ENCODE measurements around the gene CTIF.

The CTIF gene

DNA sequence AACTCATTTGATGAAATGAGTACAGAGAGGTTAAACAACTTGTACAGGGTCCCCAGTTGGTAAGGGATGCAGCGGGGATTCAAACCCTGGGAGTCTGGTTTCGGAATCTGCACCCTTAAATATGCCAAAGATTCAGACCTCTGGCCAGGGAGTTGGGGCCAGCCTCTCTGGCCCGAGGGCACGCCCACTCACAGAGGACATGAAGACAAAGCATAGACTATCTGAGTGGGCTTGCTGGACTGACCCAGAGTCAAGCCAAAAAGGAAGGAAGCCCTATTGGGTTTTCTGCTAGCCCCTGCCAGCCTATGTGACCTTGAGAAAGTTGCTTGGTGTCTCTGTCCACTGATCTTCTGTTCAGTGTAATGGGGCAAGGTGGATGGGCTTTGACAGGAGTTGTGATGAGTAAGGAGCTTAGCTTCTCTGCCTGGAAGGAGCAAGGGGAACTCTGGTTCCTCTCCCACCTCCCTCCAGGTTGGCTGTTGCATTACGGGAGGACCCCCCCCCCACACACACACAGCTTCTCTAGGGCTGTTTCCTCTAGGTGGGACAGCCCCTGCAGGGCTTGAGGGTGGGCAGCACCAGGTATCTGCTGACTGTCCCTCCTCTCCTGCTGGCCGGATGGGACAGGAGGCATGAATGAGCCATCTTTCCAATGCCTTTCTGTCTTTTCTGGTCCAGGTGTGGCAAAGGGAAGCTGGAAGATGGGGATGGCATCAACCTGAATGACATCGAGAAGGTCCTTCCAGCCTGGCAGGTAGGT is 131.3 kb downstream of the CTIF start:
- DNase-seq = no peak

DNA sequence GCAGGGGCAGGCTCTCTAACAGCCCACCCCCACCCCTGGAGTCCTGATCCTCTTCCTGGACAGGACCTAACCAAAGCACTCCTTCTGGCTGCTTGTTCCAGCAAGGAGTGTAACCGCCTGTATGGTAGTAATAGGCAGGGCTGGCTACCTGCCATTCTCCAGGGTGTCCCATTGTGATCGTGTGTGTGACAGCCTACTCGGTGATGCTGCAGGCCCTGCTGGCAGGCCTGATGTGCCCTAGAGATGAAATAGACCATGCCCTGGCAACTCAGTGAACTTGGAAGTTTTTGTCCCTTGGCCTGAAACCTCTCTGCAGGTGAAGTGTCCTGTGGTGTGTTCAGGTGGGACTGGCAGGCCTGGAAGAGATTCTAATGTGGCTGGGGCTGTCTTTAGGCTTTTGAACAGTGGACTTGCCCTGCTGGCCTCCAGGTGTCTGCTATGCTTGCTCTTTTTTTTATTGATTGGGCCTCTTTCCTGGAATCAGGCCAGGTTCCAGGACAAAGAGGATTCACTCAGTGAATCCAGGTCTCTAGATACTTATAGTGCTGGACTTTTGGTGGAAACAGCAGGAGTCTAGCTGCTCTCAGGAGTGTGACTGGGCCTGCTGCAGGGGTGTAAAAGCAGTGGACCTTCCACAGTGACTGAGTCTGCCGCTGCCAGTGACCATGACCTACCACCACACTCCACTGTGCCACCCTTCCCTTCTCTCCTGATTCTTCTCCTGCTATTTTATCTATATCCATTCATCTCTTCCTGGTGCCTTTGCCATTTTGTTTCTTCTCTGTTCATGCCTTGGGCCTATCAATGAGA is 132.1 kb downstream of the CTIF start:
- no peak for DNase-seq

DNA sequence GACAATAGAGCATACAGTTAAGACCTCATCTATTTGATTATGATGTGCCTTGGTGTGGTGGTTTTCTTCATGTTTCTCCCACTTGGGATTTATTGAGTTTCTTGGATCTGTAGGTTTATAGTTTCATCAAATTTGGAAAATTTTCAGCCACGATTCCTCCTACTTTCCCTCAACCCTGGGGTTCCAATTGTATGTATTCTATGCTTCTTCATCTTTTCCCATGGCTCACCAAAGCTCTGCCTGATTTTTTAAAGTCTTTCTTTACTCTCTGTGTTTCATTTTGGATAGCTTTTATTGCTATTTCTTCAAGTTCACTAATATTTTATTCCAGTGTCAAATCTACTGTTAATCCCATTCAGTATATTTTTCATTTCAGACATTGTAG is 132.7 kb downstream of the CTIF start:
- no peak for DNase-seq

DNA sequence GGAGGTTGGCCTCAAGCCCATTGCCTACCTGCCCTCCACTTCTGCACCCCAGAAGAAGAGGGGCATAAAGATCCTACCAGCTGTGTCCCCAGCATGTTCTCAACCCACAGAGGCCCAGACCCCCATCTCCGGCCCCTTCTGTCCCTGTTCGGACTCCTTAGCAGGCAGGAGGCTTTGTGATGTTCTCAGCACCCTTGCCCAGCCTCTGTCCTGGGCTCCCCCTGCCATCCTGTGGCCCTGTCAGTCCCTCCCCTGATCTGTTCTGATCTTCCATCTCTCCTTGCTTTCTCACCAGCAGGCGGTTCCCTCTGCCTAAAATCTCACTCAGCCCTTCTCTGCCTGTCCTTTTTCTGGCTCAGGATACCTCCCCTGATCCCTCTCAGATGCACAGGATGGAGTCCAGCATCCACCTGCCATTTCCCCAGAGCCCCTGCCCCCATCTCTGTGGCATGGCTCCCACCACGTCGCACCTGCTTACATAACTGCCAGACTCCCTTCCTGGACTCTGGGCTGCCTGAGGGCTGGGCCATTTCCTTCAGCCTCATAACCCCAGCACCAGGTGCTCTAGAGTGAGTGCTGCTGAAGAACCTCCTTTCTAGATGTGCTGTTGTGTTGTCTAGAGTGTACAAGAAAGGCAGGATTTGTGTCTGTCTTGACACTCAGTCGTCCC is 134.0 kb downstream of the CTIF start:
- DNase-seq = no peak

DNA sequence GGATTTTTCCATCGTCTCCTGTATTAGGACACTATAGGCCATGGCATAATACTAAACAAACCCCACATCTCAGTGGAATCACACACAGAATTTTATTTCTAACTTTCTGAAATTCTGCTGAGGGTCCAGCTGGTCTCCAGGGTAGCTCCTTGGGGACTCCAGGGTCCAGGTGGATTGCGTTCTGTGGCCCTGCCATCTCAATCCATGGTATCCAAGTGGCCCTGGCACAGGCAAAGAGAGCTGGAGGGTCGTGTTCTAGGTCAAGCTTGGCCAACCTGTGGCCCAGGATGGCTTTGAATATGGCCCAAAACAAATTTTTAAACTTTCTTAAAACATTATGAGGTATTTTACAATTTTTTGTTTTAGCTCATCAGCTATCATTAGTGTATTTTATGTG is 134.6 kb downstream of the CTIF start:
- no peak for DNase-seq

DNA sequence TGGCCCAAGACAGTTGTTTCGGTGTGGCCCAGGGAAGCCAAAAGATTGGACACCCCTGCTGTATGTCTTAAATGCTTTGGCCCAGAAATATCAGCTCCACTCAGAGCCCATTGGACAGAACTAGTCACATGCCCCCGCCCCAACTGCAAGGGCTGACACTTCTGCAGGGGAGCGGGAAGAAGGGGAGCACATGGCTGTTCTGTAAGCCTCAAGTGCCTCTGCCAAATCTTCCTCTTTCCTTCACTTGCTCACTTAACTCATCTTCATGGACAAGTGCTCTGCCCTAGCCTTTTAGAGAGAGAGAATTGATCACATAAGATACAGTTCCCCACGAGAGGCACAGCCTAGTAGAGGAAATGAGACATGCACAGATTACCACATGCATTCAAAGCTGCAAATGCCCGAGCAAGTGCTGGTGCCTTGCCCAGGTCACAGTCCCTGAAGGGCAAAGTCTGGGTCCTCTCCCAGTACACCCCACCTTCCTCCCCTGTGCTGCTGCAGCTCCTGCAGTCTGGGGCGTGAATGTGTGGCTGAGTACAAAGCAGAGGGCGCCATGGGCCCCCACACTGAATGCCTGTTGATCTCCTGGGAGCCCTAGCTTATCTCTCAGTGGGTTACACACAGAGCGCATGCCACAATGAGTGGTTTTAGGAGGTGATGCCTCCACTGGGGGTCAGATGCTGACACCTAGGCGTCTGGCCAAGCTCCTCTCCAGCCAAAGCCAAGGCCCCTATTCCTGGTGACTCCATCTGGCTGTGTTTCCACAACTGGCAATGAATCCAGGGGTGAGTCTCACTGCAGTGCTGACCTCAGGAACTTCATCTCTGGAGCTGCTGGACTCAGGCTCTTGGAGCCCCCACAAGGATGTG is 135.3 kb downstream of the CTIF start:
- DNase-seq = no peak

DNA sequence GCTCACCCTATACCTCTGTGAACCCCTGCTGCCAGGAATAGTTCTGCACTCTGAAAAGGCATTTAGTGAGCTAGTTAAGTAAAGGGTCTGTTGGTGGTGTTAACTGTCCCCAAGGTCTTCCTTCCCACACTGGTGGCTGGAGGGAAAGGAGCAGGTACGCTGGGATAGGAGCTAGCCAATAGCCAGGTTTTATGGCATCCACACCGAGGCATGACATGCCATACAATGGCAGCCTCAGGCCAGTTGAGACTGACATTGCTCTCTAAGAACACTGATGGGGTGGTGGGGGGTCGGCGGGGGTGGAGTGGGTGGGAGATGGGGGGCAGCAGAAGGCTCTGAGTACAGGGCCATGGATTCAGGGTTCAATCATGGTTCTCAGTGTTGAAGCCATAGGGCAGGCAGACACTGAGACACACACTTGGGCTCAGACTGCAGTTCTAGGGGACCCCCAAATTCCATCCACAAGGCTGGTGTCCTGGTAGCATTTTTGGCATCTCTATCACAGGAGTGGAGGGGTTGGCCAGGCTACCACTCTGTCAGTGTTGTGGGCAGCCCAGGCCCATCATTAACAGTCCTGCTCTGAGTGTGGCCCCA is 136.0 kb downstream of the CTIF start:
- no peak for DNase-seq

DNA sequence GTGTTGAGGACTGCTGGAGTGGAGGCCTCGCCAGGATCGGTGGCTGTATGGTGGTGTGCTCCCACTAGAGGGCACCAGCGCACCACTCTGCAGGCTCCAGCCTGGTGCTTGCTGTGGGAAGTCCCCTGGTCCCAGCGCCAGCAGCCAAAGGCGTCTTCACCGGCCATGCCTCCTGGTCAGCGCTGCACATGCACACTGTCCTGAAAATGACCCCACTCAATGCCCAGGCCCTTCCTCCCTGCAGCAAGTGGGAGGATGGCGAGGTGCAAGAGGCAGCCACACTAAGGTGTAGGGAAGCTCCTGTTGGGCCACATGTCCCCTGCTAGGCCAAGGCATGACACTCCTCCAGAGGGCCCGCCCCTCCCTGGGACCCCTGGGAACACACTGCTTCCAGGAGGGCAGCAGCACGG is 136.5 kb downstream of the CTIF start:
- DNase-seq = peak; percentile 82

DNA sequence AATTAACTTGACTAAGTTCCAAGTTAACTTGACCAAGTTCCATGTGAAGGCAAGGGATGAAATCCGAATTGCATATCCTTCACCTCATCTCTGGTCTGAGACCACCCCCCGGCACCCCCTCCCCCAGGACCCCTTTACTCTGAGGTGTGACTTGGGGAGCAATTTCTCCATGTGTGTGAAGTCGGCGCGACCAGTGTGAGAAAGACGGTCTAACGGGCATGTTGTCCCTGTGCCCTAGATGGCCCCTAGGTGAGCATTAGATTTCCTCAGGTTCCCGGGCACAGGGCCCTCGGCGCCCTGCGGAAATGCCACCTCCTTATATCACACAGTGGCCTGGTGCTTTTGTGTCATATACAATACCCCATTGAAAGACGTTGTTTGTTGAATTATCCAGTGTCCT is 137.1 kb downstream of the CTIF start:
- DNase-seq = no peak

DNA sequence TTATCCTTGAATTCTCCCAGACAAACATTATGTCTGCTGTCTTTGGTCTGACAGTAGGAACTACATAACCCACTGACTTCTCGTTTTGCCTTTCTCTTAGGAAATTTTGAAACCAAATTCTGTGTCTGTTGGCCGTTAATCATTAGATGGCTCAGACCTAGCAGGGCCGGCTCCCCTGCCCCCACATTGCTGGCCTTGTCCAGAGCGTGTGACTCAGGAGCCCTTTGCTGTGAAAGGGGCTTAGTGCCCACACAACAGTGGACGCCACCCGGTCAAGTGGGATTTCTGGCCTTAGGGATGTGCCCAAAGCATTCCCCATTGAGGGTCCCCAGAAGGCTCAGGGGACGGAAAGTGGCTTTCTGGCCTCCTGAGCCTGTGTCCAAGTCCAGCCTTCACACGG is 137.5 kb downstream of the CTIF start:
- no peak for DNase-seq

DNA sequence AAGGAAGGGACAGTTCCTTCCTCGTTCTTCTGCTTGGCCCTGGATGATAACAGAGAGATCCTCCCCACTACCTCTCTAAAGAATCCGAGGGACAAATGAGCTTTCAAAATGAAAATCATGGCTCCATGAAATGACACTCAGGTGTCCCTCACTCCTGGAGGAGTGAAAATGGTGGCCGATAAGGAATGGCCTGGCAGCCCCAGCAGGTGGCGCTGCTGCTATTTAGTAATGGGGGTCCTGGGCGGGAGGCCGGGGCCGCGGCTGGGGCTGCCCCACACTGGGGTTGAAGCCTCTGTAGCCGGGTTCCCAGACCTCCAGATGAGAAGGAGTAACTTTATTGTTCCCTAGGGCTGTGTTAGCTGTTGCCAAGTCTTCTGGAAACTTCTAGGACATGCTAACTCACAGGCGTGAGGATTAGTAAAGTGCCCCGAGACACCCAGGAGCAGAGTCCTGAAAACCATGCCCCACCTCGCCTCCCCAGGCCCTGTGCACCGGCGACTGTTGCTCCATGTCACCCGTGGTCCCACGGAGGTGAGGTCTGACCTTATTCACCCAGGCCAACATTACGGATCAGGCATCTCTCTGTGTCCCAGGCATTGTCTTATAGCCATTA is 138.0 kb downstream of the CTIF start:
- DNase-seq = peak; percentile 66

DNA sequence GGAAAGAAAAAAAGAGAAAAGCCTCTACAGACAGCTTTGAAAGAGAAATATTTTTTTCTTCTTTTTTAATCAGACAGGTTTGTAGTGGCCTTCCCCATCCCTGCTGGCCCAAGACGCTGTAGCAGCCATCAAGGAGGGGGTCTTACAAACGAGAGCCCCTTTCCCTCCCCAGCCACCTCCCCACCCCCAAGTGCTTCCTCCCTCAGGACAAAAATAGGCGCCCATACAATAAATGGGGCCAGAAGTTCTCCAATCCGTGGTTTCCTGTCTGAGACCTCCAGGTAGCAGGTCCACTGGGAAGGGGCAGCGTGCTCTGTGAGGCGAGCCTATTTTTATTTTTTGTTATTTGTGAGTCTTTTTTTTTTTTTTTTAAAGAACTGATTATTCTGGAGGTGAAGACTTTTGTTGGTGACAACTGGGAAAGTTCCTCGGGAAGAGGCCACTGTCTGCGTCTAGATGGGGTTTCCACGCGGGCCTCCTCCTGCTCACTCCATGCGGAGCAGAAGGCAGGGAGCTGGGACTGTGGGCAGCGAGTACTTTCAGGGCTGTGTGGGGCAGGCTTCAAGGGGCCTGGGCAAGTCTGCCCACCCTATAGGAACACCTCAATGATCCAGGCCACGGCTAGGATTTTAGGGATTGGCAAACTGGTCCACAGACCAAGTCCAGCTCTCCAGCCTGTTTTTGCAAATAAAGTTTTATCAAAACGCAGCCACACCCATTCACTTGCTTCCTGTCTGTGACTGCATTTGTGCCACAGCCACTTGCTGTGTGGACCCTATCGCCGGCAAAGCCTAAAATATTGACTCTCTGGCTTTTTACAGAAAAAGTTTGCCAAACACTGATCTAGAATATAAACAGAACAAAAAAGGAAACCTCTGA is 139.6 kb downstream of the CTIF start:
- DNase-seq = no peak

DNA sequence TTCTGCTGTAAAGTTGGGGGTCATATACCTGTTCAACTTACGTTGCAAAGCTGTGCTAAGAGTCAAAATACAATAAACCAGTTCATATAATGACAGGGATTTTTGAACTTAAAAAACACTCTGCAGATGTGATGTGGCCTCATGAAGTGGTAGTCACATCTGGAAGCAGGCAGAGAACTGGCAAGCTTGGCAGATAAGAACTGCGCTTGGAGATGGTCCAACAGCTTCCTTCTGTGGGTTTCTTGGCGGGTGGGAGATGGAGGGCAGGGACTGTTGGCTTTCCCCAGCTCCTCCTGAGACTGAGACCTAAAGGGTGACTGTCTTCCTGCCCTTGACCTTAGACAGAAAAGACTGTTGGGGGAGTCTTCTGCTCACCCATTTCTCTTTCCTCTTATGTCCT is 140.4 kb downstream of the CTIF start:
- DNase-seq = no peak

DNA sequence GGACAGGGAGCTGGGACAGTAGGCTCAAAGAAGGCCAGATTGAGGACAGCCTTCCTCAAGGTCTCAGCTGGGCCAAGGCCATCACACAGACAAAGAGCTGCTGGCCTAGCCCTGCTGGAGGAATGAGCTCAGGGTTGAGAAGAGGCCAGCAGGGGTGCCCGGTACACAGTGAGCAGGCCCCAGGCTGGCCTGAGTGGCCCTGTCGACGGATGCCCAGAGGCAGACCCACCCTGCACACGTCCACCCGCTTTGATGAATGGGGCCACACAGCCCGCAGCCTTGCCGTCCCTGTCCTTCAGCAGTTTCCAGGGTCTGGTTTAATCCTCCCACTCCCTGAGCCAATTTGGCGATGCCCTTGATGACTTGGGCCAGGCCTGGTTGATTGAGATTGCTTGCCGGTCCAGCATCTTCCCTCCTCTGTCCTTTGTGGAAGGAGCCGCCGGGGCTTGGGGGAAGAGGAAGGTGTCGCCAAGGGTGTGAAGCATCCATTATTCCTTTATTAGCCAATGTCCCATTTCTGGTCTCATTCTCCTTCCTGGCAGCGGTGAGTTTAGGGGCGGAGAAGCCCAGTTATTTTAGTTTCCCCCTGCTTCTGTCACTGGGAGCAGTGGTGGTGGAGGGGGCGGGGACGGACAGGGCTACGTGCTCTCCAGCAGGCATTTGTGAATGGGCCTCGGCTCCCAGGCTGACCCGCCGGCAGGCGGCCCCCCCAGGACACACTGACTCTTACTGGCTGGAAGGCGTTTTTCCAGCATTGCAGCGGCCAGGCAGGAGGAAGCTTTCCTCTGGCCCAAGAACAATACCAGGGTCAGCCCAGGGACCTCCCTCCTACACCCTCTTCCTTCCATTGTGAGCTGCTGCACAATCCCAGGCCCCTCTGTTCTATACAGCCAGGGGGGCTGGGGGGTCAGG is 141.8 kb downstream of the CTIF start:
- DNase-seq = no peak

DNA sequence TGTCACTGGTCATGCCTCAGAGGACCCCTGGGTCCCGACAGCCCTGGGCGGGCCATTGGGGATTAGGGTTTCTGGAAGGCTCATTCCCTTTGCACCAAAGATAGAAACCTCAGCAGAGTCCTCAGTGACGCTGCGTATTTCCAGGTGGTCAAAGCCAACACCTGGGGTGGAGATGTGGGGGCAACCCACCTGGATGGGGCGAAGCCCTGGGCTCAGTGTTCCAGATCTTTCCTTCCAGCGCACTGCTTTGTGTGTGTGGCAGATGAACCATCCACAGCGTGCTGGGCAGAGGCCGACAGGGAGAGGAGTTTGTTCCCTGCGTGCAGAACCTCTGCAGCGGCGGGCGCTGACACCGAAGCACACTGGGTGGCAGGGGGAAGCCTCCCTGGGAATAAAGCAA is 143.9 kb downstream of the CTIF start:
- no peak for DNase-seq

DNA sequence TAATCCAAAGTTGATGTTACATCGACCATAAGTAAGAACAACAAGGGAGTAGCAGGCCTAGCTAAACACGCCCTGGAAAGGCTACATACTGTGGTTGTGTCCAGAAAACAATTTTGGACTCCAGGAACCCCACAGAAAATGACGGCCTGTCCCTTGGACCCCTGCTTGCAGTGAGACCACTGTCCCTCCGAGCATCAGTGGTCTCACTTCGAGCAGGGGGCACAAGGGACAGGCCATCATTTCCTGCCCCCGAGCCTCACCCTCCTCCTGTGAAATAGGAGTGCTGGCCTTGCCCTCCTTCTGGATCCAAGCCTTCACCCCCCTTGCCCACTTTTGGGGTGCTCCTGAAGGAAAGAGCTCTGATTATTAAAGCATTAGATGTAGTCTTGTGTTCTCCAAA is 144.4 kb downstream of the CTIF start:
- no peak for DNase-seq

DNA sequence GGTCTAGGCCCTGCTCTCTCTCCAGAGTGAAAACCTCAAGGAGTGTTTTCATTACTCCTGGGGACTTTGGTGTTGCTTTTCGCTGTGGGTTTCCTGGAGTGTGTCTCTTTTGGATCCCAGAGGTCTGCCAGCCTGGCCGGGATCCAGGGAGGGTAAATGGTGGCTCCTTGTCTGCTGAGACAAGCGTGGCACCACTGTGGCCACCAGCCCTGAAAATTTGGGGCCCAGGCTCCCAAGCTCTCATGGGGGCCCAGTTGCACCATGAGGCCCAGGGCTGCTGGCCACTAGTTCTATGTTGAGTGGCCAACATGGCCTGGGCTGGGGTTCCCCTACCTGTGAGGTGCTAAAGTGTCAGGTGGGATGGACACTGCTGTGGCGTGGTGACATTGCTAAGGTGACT is 144.8 kb downstream of the CTIF start:
- no peak for DNase-seq

DNA sequence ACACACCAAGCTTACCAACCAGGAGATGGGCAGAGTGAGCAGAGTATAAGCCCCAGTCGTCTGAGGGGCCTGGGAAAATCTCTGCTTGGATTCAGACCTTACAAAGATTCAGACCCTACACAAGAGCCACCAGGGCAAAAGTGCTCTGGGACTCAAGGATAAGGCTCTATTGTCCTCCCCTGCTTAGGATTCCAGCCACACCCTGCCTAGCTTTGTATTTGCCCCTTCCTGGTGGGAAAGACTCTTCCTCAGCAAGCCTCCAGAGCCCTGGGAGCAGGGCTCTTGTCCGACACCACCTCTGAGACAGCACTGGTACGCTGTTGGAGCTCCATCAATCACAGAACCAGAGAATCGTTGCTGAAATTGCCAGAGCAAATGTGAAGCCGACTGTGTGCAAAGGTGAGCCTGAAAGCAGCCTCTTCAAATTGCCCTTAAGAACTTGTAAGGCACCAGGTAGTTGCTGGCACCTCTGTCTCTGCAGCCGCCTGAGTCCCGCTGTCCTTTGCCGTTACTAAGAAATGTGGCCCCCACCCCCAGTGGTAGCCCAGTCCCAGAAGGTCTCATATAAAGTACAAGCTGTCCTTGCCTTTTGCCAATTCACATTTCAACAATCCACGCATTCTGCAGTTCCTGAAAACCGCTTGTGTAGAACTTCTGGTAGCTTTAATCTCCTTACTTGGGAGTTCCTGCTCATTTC is 148.7 kb downstream of the CTIF start:
- DNase-seq = no peak

DNA sequence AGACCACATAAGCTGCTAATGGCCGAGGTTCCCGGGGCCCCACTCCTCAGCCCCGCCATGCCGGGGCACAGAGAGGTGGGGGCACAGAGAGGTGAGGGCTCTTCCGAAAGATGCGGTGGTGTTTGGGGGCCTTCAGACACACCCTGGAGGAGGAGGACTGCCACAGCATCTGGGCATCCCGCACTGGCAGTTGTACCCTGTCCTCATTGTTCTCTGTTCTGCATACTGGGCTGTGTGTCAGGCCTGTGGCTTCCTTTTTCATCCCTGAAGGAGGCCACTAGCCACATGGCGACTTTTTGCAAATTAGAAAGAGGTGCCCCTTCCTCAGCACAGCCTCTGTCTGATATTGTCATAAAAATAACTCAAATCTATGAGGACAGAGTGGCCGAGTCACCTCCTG is 150.1 kb downstream of the CTIF start:
- no peak for DNase-seq
